ENCODE measurements around the gene DIO3.

DNA sequence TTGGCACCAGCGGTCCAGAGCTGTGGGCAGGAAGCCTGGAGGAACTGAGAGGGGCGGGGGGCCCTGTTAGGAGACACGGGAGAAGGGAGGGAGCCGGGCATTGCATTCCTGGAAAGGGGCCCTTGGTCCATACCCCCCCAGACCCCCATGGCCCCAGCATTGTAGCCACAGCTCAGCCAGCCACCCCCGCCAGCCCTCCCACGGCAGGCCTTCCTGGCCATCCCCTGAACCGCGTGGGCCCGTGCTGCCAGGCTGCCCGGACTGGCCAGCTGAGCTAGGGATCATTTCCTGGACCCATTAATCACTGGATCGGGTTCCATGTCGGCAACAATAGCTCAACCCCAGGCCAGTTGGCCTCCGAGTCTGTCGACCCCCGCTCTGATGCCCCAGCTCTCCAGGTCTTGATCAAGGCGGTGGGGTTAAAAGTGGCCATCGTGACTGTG is 39.8 kb upstream of the DIO3 start:
- TF ChIP-seq CTCF (IDR thresholded peaks at IDR 0.05): no peak
- no peak for TF ChIP-seq EZH2 (IDR thresholded peaks at IDR 0.05; ENCODE audit: borderline replicate concordance, insufficient read depth, low read depth, low read length, poor library complexity, severe bottlenecking)
